GM12874 (cell line): ENCODE results near the gene GABRR1.

ENCODE experiments used
- CTCF ChIP-seq: IDR thresholded peaks from 2 replicates; pipeline ENCODE4 v1.5.1; 2011; ENCODE audit warnings: low read depth, mild to moderate bottlenecking, control low read depth, low read length, moderate library complexity; ENCODE audit not compliant: insufficient read depth

GABRR1 gene

GRCh38 chr6:89161326-89162046 lies 55.7 kb downstream of the GABRR1 start:
- TF ChIP-seq CTCF = no peak

GRCh38 chr6:89160331-89161092 lies 56.6 kb downstream of the GABRR1 start:
- no peak for TF ChIP-seq CTCF

GRCh38 chr6:89154131-89154530 lies 63.0 kb downstream of the GABRR1 start:
- no peak for TF ChIP-seq CTCF

- no peak for TF ChIP-seq CTCF
Observed at GRCh38 chr6:89148016-89148750, 69.0 kb downstream of the GABRR1 start.

- no peak for TF ChIP-seq CTCF
Observed at GRCh38 chr6:89146718-89147700, 70.1 kb downstream of the GABRR1 start.

GRCh38 chr6:89145956-89146717 lies 71.0 kb downstream of the GABRR1 start, which contains the start of gene PM20D2:
TSS of gene PM20D2 (plus strand) at chr6:89146055. CDS start at chr6:89146145, 90 bp downstream.
- no peak for TF ChIP-seq CTCF
